Loucy (cell line): ENCODE measurements around the gene RCOR1.

Experiments
- H2AFZ ChIP-seq: fragments of 200-600 bp; sonication (generic); 2 replicates; pipeline ENCODE4 v1.6.0; 2016; ENCODE audit warnings: antibody characterized with exemption, mild to moderate bottlenecking, low read length, moderate library complexity
- H3F3A ChIP-seq: fragments of 200-600 bp; 2 replicates; pipeline ENCODE4 v1.6.0; 2016; ENCODE audit warnings: antibody characterized with exemption, low read depth, mild to moderate bottlenecking
- H3K27me3 ChIP-seq: fragments of 200-600 bp; sonication (generic); 2 replicates; pipeline ENCODE4 v1.6.1; 2014; ENCODE audit warnings: low read length, mild to moderate bottlenecking; ENCODE audit not compliant: insufficient read depth, poor library complexity, severe bottlenecking
- H3K36me3 ChIP-seq: fragments of 200-600 bp; sonication (generic); 2 replicates; pipeline ENCODE4 v1.6.1; 2016; ENCODE audit warnings: low read length; ENCODE audit not compliant: insufficient read depth
- H3K4me1 ChIP-seq: fragments of 200-600 bp; sonication (generic); 2 replicates; pipeline ENCODE4 v1.5.1; 2014; ENCODE audit warnings: low read length, mild to moderate bottlenecking; ENCODE audit not compliant: insufficient read depth, poor library complexity, severe bottlenecking
- H3K4me2 ChIP-seq: fragments of 200-600 bp; sonication (generic); 2 replicates; pipeline ENCODE4 v1.6.0; 2014; ENCODE audit warnings: antibody characterized with exemption, low read length, low read depth, mild to moderate bottlenecking; ENCODE audit not compliant: poor library complexity, severe bottlenecking
- H3K4me3 ChIP-seq: fragments of 200-600 bp; sonication (generic); 2 replicates; pipeline ENCODE4 v1.5.1; 2014; ENCODE audit warnings: low read length, mild to moderate bottlenecking, mixed read lengths; ENCODE audit not compliant: poor library complexity, severe bottlenecking
- H3K79me2 ChIP-seq: fragments of 200-600 bp; sonication (generic); 2 replicates; pipeline ENCODE4 v1.6.1; 2014; ENCODE audit warnings: low read length; ENCODE audit not compliant: insufficient read depth
- H3K9ac ChIP-seq: fragments of 200-600 bp; sonication (generic); 2 replicates; pipeline ENCODE4 v1.6.0; 2014; ENCODE audit warnings: mild to moderate bottlenecking, low read depth, low read length, moderate library complexity; ENCODE audit not compliant: poor library complexity, severe bottlenecking
- H3K9me2 ChIP-seq: fragments of 200-600 bp; sonication (generic); replicated peaks from 2 replicates; pipeline ENCODE4 v1.6.1; 2016; ENCODE audit warnings: low read depth, low read length, mixed read lengths
- H3K9me3 ChIP-seq: fragments of 200-600 bp; sonication (generic); 2 replicates; pipeline ENCODE4 v1.6.1; 2014; ENCODE audit warnings: mild to moderate bottlenecking, antibody characterized with exemption, low read length, low read depth; ENCODE audit not compliant: insufficient read depth
- H4K20me1 ChIP-seq: fragments of 200-600 bp; sonication (generic); 2 replicates; pipeline ENCODE4 v1.6.0; 2014; ENCODE audit warnings: antibody characterized with exemption, low read length, mild to moderate bottlenecking; ENCODE audit not compliant: insufficient read depth, poor library complexity, severe bottlenecking
- EZH2phosphoT487 ChIP-seq: fragments of 200-600 bp; IDR thresholded peaks from 2 replicates; pipeline ENCODE4 v1.6.1; 2018; ENCODE audit warnings: antibody characterized with exemption, mild to moderate bottlenecking, moderate library complexity, borderline replicate concordance
- TF ChIP-seq, protein P1 (sequence below): fragments of 200-600 bp; sonication (generic); conservative IDR thresholded peaks from 2 replicates; pipeline ENCODE4 v1.5.1; 2014; ENCODE audit warnings: mild to moderate bottlenecking, antibody characterized with exemption, low read length

RCOR1 gene

DNA sequence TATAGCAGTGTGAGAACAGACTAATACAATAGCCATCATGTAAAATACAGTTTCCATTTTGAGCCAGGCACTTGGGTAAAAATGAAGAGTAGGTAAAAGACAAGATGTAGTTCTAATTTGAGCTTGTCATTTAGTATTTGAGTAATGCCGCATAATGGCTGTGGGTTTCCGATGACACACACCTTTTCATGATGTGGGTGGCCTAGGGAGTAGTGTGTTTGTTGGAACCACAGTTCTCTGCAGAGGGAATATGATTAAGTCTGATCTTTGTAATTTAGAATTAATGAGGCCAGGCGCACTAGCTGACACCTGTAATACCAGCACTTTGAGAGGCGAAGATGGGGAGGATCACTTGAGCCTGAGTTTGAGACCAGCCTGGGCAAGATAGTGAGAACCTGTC lies 61.8 kb downstream of the RCOR1 start:
- no peak overlapping the region for H2AFZ ChIP-seq
- H3K4me2 ChIP-seq, result no peak overlapping the region
- H3F3A ChIP-seq, result no peaks in the 10 kb centered on the region
- H3K9me2 ChIP-seq, result no peaks in the 10 kb centered on the region
- H3K4me1 ChIP-seq, result no peaks in the 10 kb centered on the region
- H3K9me3 ChIP-seq, result no peaks in the 10 kb centered on the region; the same call in 1 of the 2 replicates
- H3K27me3 ChIP-seq, result no peaks in the 10 kb centered on the region
- no peak for TF ChIP-seq EZH2phosphoT487
- TF ChIP-seq, protein P1, sequence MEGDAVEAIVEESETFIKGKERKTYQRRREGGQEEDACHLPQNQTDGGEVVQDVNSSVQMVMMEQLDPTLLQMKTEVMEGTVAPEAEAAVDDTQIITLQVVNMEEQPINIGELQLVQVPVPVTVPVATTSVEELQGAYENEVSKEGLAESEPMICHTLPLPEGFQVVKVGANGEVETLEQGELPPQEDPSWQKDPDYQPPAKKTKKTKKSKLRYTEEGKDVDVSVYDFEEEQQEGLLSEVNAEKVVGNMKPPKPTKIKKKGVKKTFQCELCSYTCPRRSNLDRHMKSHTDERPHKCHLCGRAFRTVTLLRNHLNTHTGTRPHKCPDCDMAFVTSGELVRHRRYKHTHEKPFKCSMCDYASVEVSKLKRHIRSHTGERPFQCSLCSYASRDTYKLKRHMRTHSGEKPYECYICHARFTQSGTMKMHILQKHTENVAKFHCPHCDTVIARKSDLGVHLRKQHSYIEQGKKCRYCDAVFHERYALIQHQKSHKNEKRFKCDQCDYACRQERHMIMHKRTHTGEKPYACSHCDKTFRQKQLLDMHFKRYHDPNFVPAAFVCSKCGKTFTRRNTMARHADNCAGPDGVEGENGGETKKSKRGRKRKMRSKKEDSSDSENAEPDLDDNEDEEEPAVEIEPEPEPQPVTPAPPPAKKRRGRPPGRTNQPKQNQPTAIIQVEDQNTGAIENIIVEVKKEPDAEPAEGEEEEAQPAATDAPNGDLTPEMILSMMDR, result no peak
- H3K4me3 ChIP-seq, result no peak overlapping the region
- H3K9ac ChIP-seq, result no peak overlapping the region
- 0 out of 2 replicates have a peak, but pooled peaks cover 3% of the 10 kb centered on the region for H3K36me3 ChIP-seq
- H3K79me2 ChIP-seq, result peaks cover 94% of the 10 kb centered on the region
- peaks cover 20% of the 10 kb centered on the region for H4K20me1 ChIP-seq

DNA sequence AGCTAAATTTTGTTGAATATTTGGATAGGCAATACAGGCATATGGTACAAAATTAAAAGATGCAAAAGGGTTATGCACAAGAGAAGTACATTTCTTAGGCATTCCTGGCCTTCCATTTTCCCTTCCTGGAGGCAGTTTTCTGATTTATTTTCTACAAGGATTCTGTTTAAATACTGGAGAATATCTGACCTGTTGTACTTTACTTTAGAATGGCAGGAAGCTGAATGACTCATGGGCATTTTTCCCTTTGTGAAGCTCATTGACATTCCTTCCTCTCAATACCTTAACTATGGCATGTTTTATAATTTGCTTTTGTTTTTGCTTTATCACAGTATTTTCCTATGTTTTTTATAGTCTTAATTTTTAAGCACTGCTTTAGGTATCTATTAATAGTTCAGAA lies 62.7 kb downstream of the RCOR1 start:
- H4K20me1 ChIP-seq, result peaks cover 29% of the 10 kb centered on the region
- no peak overlapping the region for H3K9ac ChIP-seq
- TF ChIP-seq, protein P1, result no peak
- no peak for TF ChIP-seq EZH2phosphoT487
- no peaks in the 10 kb centered on the region for H3F3A ChIP-seq
- no peaks in the 10 kb centered on the region for H3K27me3 ChIP-seq
- H3K36me3 ChIP-seq, result 0 out of 2 replicates have a peak, but pooled peaks cover 3% of the 10 kb centered on the region
- no peaks in the 10 kb centered on the region for H3K4me1 ChIP-seq
- no peak overlapping the region for H3K4me3 ChIP-seq
- no peak overlapping the region for H2AFZ ChIP-seq
- no peaks in the 10 kb centered on the region for H3K9me2 ChIP-seq
- H3K79me2 ChIP-seq, result peaks cover 95% of the 10 kb centered on the region
- no peaks in the 10 kb centered on the region; the same call in 1 of the 2 replicates for H3K9me3 ChIP-seq
- H3K4me2 ChIP-seq, result no peak overlapping the region

DNA sequence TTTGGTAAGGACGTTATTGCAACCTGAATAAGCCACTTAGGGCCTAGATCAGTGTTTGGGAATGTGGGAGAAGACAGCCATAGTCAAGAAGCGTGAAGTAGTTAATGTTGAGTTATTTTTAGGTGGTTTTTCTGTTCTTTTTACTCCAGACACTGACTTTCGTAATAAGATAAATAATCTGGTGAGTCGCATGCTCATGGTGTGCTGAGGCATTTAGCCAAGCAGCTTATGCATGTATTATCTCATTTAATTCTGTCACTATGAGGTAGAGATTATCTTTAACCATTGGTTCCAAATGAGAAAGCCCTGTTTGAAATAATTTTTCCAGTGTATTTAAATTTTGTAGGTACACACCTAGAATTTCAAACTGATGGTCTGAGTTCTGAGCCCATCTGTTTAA lies 67.3 kb downstream of the RCOR1 start:
- H3K4me2 ChIP-seq, result no peak overlapping the region

More for the DNA sequence above, 67.3 kb downstream of the RCOR1 start:
- H2AFZ ChIP-seq, result no peak overlapping the region
- no peaks in the 10 kb centered on the region for H3K27me3 ChIP-seq
- H3K79me2 ChIP-seq, result peaks cover 99% of the 10 kb centered on the region
- H3K9ac ChIP-seq, result no peak overlapping the region
- H3K9me2 ChIP-seq, result no peaks in the 10 kb centered on the region
- H3F3A ChIP-seq, result no peaks in the 10 kb centered on the region
- no peaks in the 10 kb centered on the region for H3K9me3 ChIP-seq
- no peaks in the 10 kb centered on the region for H3K4me1 ChIP-seq
- no peak overlapping the region for H3K4me3 ChIP-seq
- H4K20me1 ChIP-seq, result peaks cover 52% of the 10 kb centered on the region
- TF ChIP-seq EZH2phosphoT487, result no peak
- TF ChIP-seq, protein P1, result no peak
- peaks cover 4% of the 10 kb centered on the region; the same call in 1 of the 2 replicates for H3K36me3 ChIP-seq
